Measurements from ENCODE around the gene CDYL. TPM values are rescaled to one million over a fixed set of nuclear protein-coding genes. Genes with fewer than 3 reads are reported as not detected.

Gene CDYL
- total RNA-seq, 1 donor from 2014 or later: 22.3 TPM

GRCh38 chr6:4905826-4906225 lies 129.6 kb downstream of the CDYL start:
- intact Hi-C loops (cut with micrococcal nuclease): loop anchor here (1.0 to 2.0 kb wide), 3 partner anchors 31 to 129 kb away; partner anchors contain the start of gene CDYL

GRCh38 chr6:4906293-4907276 lies 130.4 kb downstream of the CDYL start:
- intact Hi-C loops (cut with micrococcal nuclease): loop anchor here (1.0 to 2.0 kb wide), 3 partner anchors 30 to 130 kb away; partner anchors contain the start of gene CDYL

GRCh38 chr6:4907602-4908001 lies 131.4 kb downstream of the CDYL start:
- intact Hi-C loops (cut with micrococcal nuclease): loop anchor here (2.0 kb wide), 2 partner anchors 29 to 131 kb away; partner anchors contain the start of gene CDYL

- intact Hi-C loops (cut with micrococcal nuclease): no loop called here
These were observed 131.9 kb downstream of the CDYL start for GRCh38 chr6:4908062-4908461.

GRCh38 chr6:4909063-4909706 lies 133.0 kb downstream of the CDYL start:
- intact Hi-C loops (cut with micrococcal nuclease): no loop called here

- intact Hi-C loops (cut with micrococcal nuclease): no loop called here
These were observed 134.0 kb downstream of the CDYL start for GRCh38 chr6:4910037-4910760.

GRCh38 chr6:4912559-4912958 lies 136.4 kb downstream of the CDYL start:
- intact Hi-C loops (cut with micrococcal nuclease): no loop called here

GRCh38 chr6:4913705-4914419 lies 137.7 kb downstream of the CDYL start:
- intact Hi-C loops (cut with micrococcal nuclease): no loop called here

- intact Hi-C loops (cut with micrococcal nuclease): no loop called here
These were observed 138.4 kb downstream of the CDYL start for GRCh38 chr6:4914420-4915159.

GRCh38 chr6:4916954-4917561 lies 140.9 kb downstream of the CDYL start:
- intact Hi-C loops (cut with micrococcal nuclease): no loop called here

GRCh38 chr6:4920914-4921410 lies 144.8 kb downstream of the CDYL start:
- intact Hi-C loops (cut with micrococcal nuclease): no loop called here

- intact Hi-C loops (cut with micrococcal nuclease): no loop called here
These were observed 146.4 kb downstream of the CDYL start for GRCh38 chr6:4922488-4923037.

GRCh38 chr6:4923081-4923480 lies 146.9 kb downstream of the CDYL start:
- intact Hi-C loops (cut with micrococcal nuclease): no loop called here

GRCh38 chr6:4924661-4925271 lies 148.6 kb downstream of the CDYL start:
- intact Hi-C loops (cut with micrococcal nuclease): no loop called here

GRCh38 chr6:4925580-4925979 lies 149.4 kb downstream of the CDYL start:
- intact Hi-C loops (cut with micrococcal nuclease): no loop called here

- intact Hi-C loops (cut with micrococcal nuclease): no loop called here
These were observed 152.2 kb downstream of the CDYL start for GRCh38 chr6:4928426-4928825.

GRCh38 chr6:4929097-4929718 lies 153.0 kb downstream of the CDYL start:
- intact Hi-C loops (cut with micrococcal nuclease): no loop called here

- intact Hi-C loops (cut with micrococcal nuclease): loop anchor here (10.0 kb wide), 2 partner anchors 865 to 905 kb away; a partner anchor contains a TSS
These were observed 154.0 kb downstream of the CDYL start for GRCh38 chr6:4930025-4930691.
